H1 (cell line): Measurements from ENCODE around the gene USF1.
"Not testable (repeated sequence)": the region's sequence is repeated elsewhere in the genome, so short reads cannot be mapped to it uniquely, and the experiment has no call there.

ENCODE experiments used
- CBX5 ChIP-seq: fragments of 300-800, 300-1000 bp; sonication (generic); IDR thresholded peaks from 2 replicates; pipeline ENCODE4 v1.7.1; 2016; ENCODE audit warnings: antibody characterized with exemption, low read length, low read depth
- CREB1 ChIP-seq: IDR thresholded peaks from 2 replicates; pipeline ENCODE4 v1.6.1; 2012; ENCODE audit warnings: inconsistent platforms
- PHF8 ChIP-seq: fragments of 200-600 bp; sonication (generic); conservative IDR thresholded peaks from 2 replicates; pipeline ENCODE4 v1.7.1; 2012; ENCODE audit warnings: low read depth, mild to moderate bottlenecking, inconsistent platforms, low read length, moderate library complexity
- POLR2A ChIP-seq, 2 experiments: IDR thresholded peaks; 1 replicate in 1 of 2; 2 replicates in 1 of 2; pipeline ENCODE4 v1.6.1; 2011; ENCODE audit warnings: low read depth in 2 of 2, low read length in 2 of 2, mild to moderate bottlenecking in 2 of 2; ENCODE audit errors: control extremely low read depth in 1 of 2
- SP1 ChIP-seq: IDR thresholded peaks from 2 replicates; pipeline ENCODE4 v1.6.1; 2011; ENCODE audit warnings: low read depth, low read length
- SP2 ChIP-seq: IDR thresholded peaks from 2 replicates; pipeline ENCODE4 v1.6.1; 2012; ENCODE audit warnings: mild to moderate bottlenecking, low read length, inconsistent platforms
- TF ChIP-seq, protein P1 (sequence below), 3 experiments: IDR thresholded peaks; 1 replicate in 2 of 3; 2 replicates in 1 of 3; pipeline versions ENCODE4 v1.5.1 to v1.6.1; 2011; ENCODE audit warnings: low read length in 3 of 3, mild to moderate bottlenecking in 3 of 3, inconsistent platforms in 2 of 3, low read depth in 1 of 3, moderate library complexity in 1 of 3; ENCODE audit not compliant: insufficient read depth in 1 of 3; ENCODE audit errors: control extremely low read depth in 1 of 3
- TF ChIP-seq, protein P2 (sequence below): IDR thresholded peaks from 2 replicates; pipeline ENCODE4 v1.6.1; 2011; ENCODE audit warnings: low read length, improper control_type of control experiment

- TF ChIP-seq CBX5; CREB1; SP1; PHF8; POLR2A (IDR thresholded peaks at IDR 0.05; ENCODE audit: control extremely low read depth in 1 of 2, low read depth in 2 of 2, low read length in 2 of 2); SP2: not testable (repeated sequence)
- TF ChIP-seq, protein P1, sequence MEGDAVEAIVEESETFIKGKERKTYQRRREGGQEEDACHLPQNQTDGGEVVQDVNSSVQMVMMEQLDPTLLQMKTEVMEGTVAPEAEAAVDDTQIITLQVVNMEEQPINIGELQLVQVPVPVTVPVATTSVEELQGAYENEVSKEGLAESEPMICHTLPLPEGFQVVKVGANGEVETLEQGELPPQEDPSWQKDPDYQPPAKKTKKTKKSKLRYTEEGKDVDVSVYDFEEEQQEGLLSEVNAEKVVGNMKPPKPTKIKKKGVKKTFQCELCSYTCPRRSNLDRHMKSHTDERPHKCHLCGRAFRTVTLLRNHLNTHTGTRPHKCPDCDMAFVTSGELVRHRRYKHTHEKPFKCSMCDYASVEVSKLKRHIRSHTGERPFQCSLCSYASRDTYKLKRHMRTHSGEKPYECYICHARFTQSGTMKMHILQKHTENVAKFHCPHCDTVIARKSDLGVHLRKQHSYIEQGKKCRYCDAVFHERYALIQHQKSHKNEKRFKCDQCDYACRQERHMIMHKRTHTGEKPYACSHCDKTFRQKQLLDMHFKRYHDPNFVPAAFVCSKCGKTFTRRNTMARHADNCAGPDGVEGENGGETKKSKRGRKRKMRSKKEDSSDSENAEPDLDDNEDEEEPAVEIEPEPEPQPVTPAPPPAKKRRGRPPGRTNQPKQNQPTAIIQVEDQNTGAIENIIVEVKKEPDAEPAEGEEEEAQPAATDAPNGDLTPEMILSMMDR (IDR thresholded peaks at IDR 0.05; ENCODE audit: control extremely low read depth in 1 of 3, insufficient read depth in 1 of 3, low read depth in 1 of 3, low read length in 3 of 3): not testable (repeated sequence)
- TF ChIP-seq, protein P2, sequence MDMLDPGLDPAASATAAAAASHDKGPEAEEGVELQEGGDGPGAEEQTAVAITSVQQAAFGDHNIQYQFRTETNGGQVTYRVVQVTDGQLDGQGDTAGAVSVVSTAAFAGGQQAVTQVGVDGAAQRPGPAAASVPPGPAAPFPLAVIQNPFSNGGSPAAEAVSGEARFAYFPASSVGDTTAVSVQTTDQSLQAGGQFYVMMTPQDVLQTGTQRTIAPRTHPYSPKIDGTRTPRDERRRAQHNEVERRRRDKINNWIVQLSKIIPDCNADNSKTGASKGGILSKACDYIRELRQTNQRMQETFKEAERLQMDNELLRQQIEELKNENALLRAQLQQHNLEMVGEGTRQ: not testable (repeated sequence)
Measured at GRCh38 chr1:160992036-160992435, 53.7 kb downstream of the USF1 start.
